Heart right ventricle (tissue), 16 donors: Measurements from ENCODE around the gene LRRC14B. TPM values are rescaled to one million over a fixed set of nuclear protein-coding genes. Genes with fewer than 3 reads are reported as not detected.
"Not testable (repeated sequence)": the region's sequence is repeated elsewhere in the genome, so short reads cannot be mapped to it uniquely, and the experiment has no call there.

Experiments used
- ATAC-seq, 8 donors: fragments of 200-7000 bp; cut with Tn5 transposase; one replicate each; pipeline ENCODE4 v1.9.1; 2020; ENCODE audit warnings: mild to moderate bottlenecking in 8 of 8, moderate library complexity in 8 of 8, moderate number of reproducible peaks in 1 of 8
- DNase-seq, 2 donors: peaks; one replicate each; pipeline ENCODE4 v3.0.0-alpha.2; 2020
- H3K27ac ChIP-seq, 10 donors: fragments of 200-600 bp; sonication (generic) in 2 of 10; one replicate each; pipeline versions ENCODE4 v1.5.0 to v1.8.0; 2020 to 2022; ENCODE audit warnings: mild to moderate bottlenecking in 3 of 10
- H3K27me3 ChIP-seq, 7 donors: fragments of 200-600 bp; one replicate each; pipeline ENCODE4 v1.8.0; 2021 to 2022; ENCODE audit warnings: mild to moderate bottlenecking in 2 of 7
- H3K36me3 ChIP-seq, 9 donors: fragments of 200-600 bp; sonication (generic) in 1 of 9; one replicate each; pipeline versions ENCODE4 v1.5.0 to v1.8.0; 2020 to 2022; ENCODE audit warnings: mild to moderate bottlenecking in 2 of 9
- H3K4me1 ChIP-seq, 9 donors: fragments of 200-600 bp; sonication (generic) in 1 of 9; one replicate each; pipeline versions ENCODE4 v1.5.0 to v1.8.0; 2020 to 2022; ENCODE audit warnings: mild to moderate bottlenecking in 4 of 9
- H3K4me3 ChIP-seq, 10 donors: fragments of 200-600 bp; sonication (generic) in 2 of 10; one replicate each; pipeline versions ENCODE4 v1.5.0 to v1.8.0; 2020 to 2022; ENCODE audit warnings: mild to moderate bottlenecking in 7 of 10, moderate library complexity in 2 of 10
- H3K9me3 ChIP-seq, 11 donors: fragments of 200-600 bp in 10 of 11; sonication (generic) in 2 of 11; one replicate each; pipeline versions ENCODE4 v1.5.0 to v1.8.0; 2013 to 2022; ENCODE audit warnings: mild to moderate bottlenecking in 2 of 11, control low read depth in 1 of 11, moderate library complexity in 1 of 11
- WGBS, 2 donors: extraction: QIAGEN DNeasy Blood & Tissue Kit; methylation state at CpG; one replicate each; pipeline ENCODE4 v1.1.7; 2013; ENCODE audit warnings: inconsistent platforms in 1 of 2; 5-methylcytosine and 5-hydroxymethylcytosine counted together
- intact Hi-C, 10 donors: fragments of 100-400 bp; cut with DNase I; formaldehyde crosslinking; loops; one replicate each; pipeline versions ENCODE4 v1.11.1 to v1.14.2; 2022
- polyA plus RNA-seq, 2 donors: library from polyadenylated mRNA; stranded (reverse); fragments of 200-250 nt; gene quantifications; one replicate each; pipeline ENCODE4 v1.2.3, GENCODE V29; 2013
- total RNA-seq, 10 donors: library from RNA; stranded (reverse); fragmentation: NEBNext Ultra II Directional in 3 of 10; extraction: Animal tissue kit (Norgen Biotek cat#: 25700) in 3 of 10; gene quantifications; one replicate each; pipeline versions ENCODE4 v1.2.1 to v1.2.4, GENCODE V29; 2021 to 2023
- TF ChIP-seq, protein P1 (sequence below), 9 donors: fragments of 200-600 bp; sonication (generic) in 2 of 9; IDR thresholded peaks; one replicate each; pipeline versions ENCODE4 v1.5.0 to v1.8.0; 2021 to 2022; ENCODE audit warnings: antibody characterized with exemption in 9 of 9, mild to moderate bottlenecking in 5 of 9, moderate library complexity in 1 of 9
- donor health status: Arrhythmogenic right ventricular cardiomyopathy.
- donor health status: ischemic (EF 13 %, LVEDD 7.1; RV severe dilation, severe dysfunction).
- donor health status: healthy with polysubstance abuse.
- donor health status: DM: no; HTN: yes; CAD: no.
- donor health status: DM: no; HTN: no; CAD: no.
- donor health status: ischemic (EF 25% LVEDD 6.9; RV normal size, moderate dysfunction).
- donor health status: ischemic (EF 25% LVEDD 5.7; RV mildly dilated, moderate dysfunction).
- donor health status: healthy.
- donor health status: DM: yes; HTN: yes; CAD: no.
- donor health status: Ischemic cardiomyopathy.
- donor health status: ischemic (EF 35%, LVEDD 5.7; RV mildly dilated, moderate dysfunction).
- donor health status: nonischemic (EF 11% LVEDD 7.7; RV severe dilation, severe dysfunction).
- donor health status: DM: yes; HTN: yes; CAD: no.
- donor health status: PGD.
- donor health status: ischemic (EF 29% LVEDD 5.4; RV normal size, mild dysfunction).
- donor health status: nonischemic (EF 23%, LVEDD 6.1; RV moderate dilation, normal function).

Gene LRRC14B
- total and polyA plus RNA-seq, 12 donors = 2.6 to 96.6 (median 49.9) TPM

DNA sequence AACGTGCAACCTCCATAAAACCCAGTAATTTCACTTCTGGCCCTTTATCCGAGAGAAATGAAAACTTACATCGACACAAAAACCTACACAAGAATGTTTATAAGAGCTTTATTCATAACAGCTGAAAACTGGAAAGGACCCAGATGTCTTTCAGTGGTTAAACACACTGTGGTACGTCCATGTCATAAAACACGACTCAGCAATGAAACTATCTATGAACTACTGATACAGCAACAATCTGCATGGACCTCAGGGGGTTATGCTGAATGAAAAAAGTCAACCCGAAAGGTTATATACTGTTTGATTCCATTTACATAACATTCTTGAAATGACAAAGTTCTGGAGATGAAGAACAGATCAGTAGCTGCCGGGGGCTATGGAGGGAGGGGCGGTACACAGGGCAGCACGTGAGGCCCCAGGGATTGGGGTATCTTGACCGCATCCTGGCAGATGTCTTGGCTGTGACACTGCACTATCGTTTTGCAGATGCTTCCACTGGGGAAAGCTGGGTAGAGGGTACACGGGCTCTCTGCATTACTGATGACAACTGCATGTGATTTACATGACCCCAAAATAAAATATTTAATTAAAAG is 22.6 kb downstream of the LRRC14B start:
- H3K27ac ChIP-seq = no peak overlapping the region
- no peak for ATAC-seq
- TF ChIP-seq, protein P1, sequence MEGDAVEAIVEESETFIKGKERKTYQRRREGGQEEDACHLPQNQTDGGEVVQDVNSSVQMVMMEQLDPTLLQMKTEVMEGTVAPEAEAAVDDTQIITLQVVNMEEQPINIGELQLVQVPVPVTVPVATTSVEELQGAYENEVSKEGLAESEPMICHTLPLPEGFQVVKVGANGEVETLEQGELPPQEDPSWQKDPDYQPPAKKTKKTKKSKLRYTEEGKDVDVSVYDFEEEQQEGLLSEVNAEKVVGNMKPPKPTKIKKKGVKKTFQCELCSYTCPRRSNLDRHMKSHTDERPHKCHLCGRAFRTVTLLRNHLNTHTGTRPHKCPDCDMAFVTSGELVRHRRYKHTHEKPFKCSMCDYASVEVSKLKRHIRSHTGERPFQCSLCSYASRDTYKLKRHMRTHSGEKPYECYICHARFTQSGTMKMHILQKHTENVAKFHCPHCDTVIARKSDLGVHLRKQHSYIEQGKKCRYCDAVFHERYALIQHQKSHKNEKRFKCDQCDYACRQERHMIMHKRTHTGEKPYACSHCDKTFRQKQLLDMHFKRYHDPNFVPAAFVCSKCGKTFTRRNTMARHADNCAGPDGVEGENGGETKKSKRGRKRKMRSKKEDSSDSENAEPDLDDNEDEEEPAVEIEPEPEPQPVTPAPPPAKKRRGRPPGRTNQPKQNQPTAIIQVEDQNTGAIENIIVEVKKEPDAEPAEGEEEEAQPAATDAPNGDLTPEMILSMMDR (IDR thresholded peaks at IDR 0.05) = no peak
- H3K4me3 ChIP-seq = no peak overlapping the region
- DNase-seq = no peak
- WGBS, 2 donors = 85 to 88% methylated on average over 12 of the region's 12 CpGs
- no peaks in the 10 kb centered on the region for H3K9me3 ChIP-seq
- peaks cover 0 to 15% (median 9%) of the 10 kb centered on the region in 9 donors for H3K4me1 ChIP-seq
- intact Hi-C loops = no loop called here
- H3K36me3 ChIP-seq = peaks cover 0 to 21% (median 0%) of the 10 kb centered on the region in 9 donors
- H3K27me3 ChIP-seq = no peaks in the 10 kb centered on the region

GRCh38 chr5:215256-215655 is 24.0 kb downstream of the LRRC14B start:
- 92 to 94% methylated on average over 1 to 2 of the region's 2 CpGs for WGBS, 2 donors
- intact Hi-C loops, DNase-seq, ATAC-seq, H3K9me3 ChIP-seq, H3K4me3 ChIP-seq, H3K27me3 ChIP-seq, H3K27ac ChIP-seq: not testable (repeated sequence)
- Histone ChIP-seq H3K36me3 (peaks cover 0 to 21% (median 0%) of the 10 kb centered on the region in 9 donors), H3K4me1 (peaks cover 3 to 27% (median 16%) of the 10 kb centered on the region in 9 donors)

DNA sequence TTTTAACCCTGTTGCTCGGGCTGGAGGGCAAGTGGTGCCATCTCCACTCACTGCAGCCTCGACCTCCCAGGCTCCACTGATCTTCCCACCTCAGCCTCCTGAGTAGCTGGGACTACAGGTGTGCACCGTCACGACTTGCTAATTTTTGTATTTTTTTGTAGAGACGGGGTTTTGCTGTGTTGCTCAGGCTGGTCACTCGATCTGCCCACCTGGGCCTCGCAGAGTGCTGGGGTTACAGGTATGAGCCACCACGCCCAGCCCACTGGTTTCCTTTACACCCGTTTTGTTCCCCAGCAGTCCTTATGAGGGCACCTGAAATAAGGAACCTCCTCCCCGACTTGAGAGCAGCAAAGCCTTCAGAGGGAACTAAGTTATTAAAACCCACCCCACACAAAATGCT is 24.8 kb downstream of the LRRC14B start:
- Histone ChIP-seq H3K4me1 (peaks cover 3 to 35% (median 24%) of the 10 kb centered on the region in 9 donors), H3K36me3 (peaks cover 0 to 21% (median 0%) of the 10 kb centered on the region in 9 donors)
- H3K27me3 ChIP-seq, intact Hi-C loops, H3K27ac ChIP-seq, DNase-seq, H3K9me3 ChIP-seq, ATAC-seq, H3K4me3 ChIP-seq: not testable (repeated sequence)
- WGBS, 2 donors = 91% methylated on average over 9 of the region's 10 CpGs

DNA sequence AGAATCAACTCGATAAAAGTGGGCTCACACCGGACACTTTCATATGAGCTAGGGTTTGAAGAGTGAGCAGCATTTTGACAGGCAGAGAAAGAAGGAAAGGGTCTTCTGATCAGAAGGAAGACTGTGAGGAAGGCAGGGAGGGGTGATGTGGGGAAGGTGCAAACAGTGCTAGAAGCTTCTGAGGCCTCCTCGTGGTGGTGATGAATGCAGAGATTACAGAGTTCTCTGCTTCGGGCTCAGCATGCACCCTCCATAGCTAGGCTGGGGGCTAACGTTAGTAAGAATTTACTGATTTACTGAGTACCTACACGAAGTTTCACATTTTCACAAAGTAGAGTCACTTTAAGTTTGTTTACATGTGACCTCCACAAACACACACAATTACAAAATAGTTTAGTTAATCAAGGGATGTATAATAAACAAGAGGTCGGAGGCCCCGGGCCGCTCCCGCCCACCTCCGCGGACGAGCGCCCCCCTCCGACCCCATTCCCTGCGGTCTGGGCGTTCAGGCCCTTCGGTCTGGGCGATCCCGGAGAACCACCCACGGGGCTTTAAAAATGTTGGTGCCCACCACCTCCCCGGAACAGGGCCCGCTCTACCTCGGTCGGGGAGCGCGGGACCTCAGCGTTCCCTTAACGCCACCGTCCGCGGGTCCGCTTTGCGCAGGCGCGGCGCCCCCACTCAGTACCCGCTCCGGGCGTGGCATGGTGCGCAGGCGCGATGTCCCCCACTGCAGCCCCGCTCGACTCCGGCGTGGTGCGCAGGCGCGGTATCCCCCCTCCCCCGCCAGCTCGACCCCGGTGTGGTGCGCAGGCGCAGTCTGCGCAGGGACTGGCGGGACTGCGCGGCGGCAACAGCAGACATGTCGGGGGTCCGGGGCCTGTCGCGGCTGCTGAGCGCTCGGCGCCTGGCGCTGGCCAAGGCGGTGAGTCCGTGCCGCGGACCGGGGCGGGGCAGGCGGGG is 26.5 kb downstream of the LRRC14B start, which contains the start of the genes CCDC127 and SDHA:
CCDC127 (minus strand) TSS at position 660 of the 963 bp plus-strand sequence. CDS start 1,304 bp downstream, outside the sequence.
SDHA (plus strand) TSS at position 827 of the 963 bp plus-strand sequence; CDS start at position 863, 36 bp downstream.
- H3K9me3 ChIP-seq, H3K27me3 ChIP-seq: not testable (repeated sequence)
- Histone ChIP-seq H3K4me1 (peaks cover 3 to 52% (median 37%) of the 10 kb centered on the region in 9 donors), H3K36me3 (peaks cover 0 to 21% (median 0%) of the 10 kb centered on the region in 9 donors), H3K27ac (peak within 1 kb of the TSS; percentile 90 to 99 (median 96)), H3K4me3 (peak within 1 kb of the TSS; percentile 69 to 100 (median 96))
- ATAC-seq (peak; percentile 96 to 98 (median 97)), DNase-seq (peak; percentile 96 to 99)
- 1% methylated on average over 65 to 75 of the region's 75 CpGs for WGBS, 2 donors
- intact Hi-C loops = loop anchor here in 2 of 10 donors (2.0 kb wide), 1 partner anchor 29 kb away; no protein-coding TSS in a partner anchor
- TF ChIP-seq, protein P1 (IDR thresholded peaks at IDR 0.05) = peak in 7 of 9 donors; percentile 17 to 67 (median 43)
